ENCODE results near the gene CELA3B.

GRCh38 chr1:21937034-21937371, 39.8 kb upstream of the CELA3B start, which contains the start of gene HSPG2:
- TF ChIP-seq ZFP3 (CRISPR knock-in tag; IDR thresholded peaks at IDR 0.05), result no peak
- TF ChIP-seq CSRNP3 (CRISPR knock-in tag; IDR thresholded peaks at IDR 0.05), result no peak
- TF ChIP-seq ISL1 (CRISPR knock-in tag; IDR thresholded peaks at IDR 0.05), result no peak
- no peak for TF ChIP-seq ZNF8 (CRISPR knock-in tag; IDR thresholded peaks at IDR 0.05)
- no peak for TF ChIP-seq ZFP30 (CRISPR knock-in tag; IDR thresholded peaks at IDR 0.05)
- TF ChIP-seq RARB (CRISPR knock-in tag; IDR thresholded peaks at IDR 0.05), result no peak
- no peak for TF ChIP-seq TSHZ2 (CRISPR knock-in tag; IDR thresholded peaks at IDR 0.05)
- TF ChIP-seq BACH2 (CRISPR knock-in tag; IDR thresholded peaks at IDR 0.05; ENCODE audit: borderline replicate concordance), result no peak
- no peak for TF ChIP-seq PATZ1 (CRISPR knock-in tag; IDR thresholded peaks at IDR 0.05; ENCODE audit: borderline replicate concordance)

All from SK-N-SH treated with all-trans-retinoic acid at 6 μM for 48 hours (cell line).